GM12878 (cell line): Measurements from ENCODE around the gene NACAD. TPM values are rescaled to one million over a fixed set of nuclear protein-coding genes. Genes with fewer than 3 reads are reported as not detected.

Experiments used
- ATF3 ChIP-seq: IDR thresholded peaks from 2 replicates; pipeline ENCODE4 v1.6.1; 2011; ENCODE audit warnings: low read depth, mild to moderate bottlenecking, low read length, moderate library complexity, borderline replicate concordance; ENCODE audit errors: extremely low read depth
- CEBPB ChIP-seq, 2 experiments: fragments of 150-350 bp in 1 of 2; IDR thresholded peaks; 2 replicates each; pipeline ENCODE4 v1.6.1; 2012 to 2014; ENCODE audit warnings: low read depth in 2 of 2, low read length in 2 of 2, borderline replicate concordance in 1 of 2, inconsistent platforms in 1 of 2
- E2F8 ChIP-seq: fragments of 450-650 bp; IDR thresholded peaks from 2 replicates; pipeline ENCODE4 v1.6.1; 2018; ENCODE audit warnings: mild to moderate bottlenecking, low read depth, moderate library complexity; ENCODE audit not compliant: partially characterized antibody
- IKZF2 ChIP-seq, 2 experiments: fragments of 450-650 bp; IDR thresholded peaks; 2 replicates each; pipeline ENCODE4 v1.6.1; 2017; ENCODE audit warnings: mild to moderate bottlenecking in 2 of 2, moderate library complexity in 2 of 2
- NBN ChIP-seq: fragments of 450-650 bp; IDR thresholded peaks from 2 replicates; pipeline ENCODE4 v1.6.1; 2016
- NFXL1 ChIP-seq: fragments of 450-650 bp; IDR thresholded peaks from 2 replicates; pipeline ENCODE4 v1.6.1; 2017; ENCODE audit warnings: antibody characterized with exemption, mild to moderate bottlenecking, borderline replicate concordance
- NFYA ChIP-seq: IDR thresholded peaks from 2 replicates; pipeline ENCODE4 v1.6.1; 2011; ENCODE audit warnings: low read depth, mild to moderate bottlenecking, low read length, improper control_type of control experiment, borderline replicate concordance
- NR2C1 ChIP-seq: fragments of 450-650 bp; IDR thresholded peaks from 2 replicates; pipeline ENCODE4 v1.6.1; 2017; ENCODE audit warnings: antibody characterized with exemption, mild to moderate bottlenecking, moderate library complexity
- SREBF2 ChIP-seq: IDR thresholded peaks from 2 replicates; pipeline ENCODE4 v1.6.1; 2012; ENCODE audit warnings: mild to moderate bottlenecking, low read length
- TCF12 ChIP-seq: IDR thresholded peaks from 2 replicates; pipeline ENCODE4 v1.6.1; 2011; ENCODE audit warnings: low read depth, mild to moderate bottlenecking, low read length
- YBX1 ChIP-seq: fragments of 450-650 bp; IDR thresholded peaks from 2 replicates; pipeline ENCODE4 v1.6.1; 2016; ENCODE audit warnings: antibody characterized with exemption
- ZBED1 ChIP-seq: IDR thresholded peaks from 2 replicates; pipeline ENCODE4 v1.6.1; 2016; ENCODE audit warnings: borderline replicate concordance
- ZBTB33 ChIP-seq: fragments of 450-650 bp; IDR thresholded peaks from 2 replicates; pipeline ENCODE4 v1.6.1; 2017; ENCODE audit warnings: mild to moderate bottlenecking
- ZNF217 ChIP-seq: fragments of 450-650 bp; IDR thresholded peaks from 2 replicates; pipeline ENCODE4 v1.6.1; 2017; ENCODE audit warnings: antibody characterized with exemption, mild to moderate bottlenecking
- ZNF274 ChIP-seq: IDR thresholded peaks from one replicate; pipeline ENCODE4 v1.8.0; 2011; ENCODE audit not compliant: insufficient read length, insufficient read depth
- ZSCAN29 ChIP-seq: fragments of 450-650 bp; IDR thresholded peaks from 2 replicates; pipeline ENCODE4 v1.6.1; 2017; ENCODE audit warnings: mild to moderate bottlenecking, moderate library complexity
- polyA plus RNA-seq, 11 experiments: library from polyadenylated mRNA; depleted of rRNA in 4 of 11; unstranded in 6 of 11; stranded (reverse) in 5 of 11; fragments of >200 nt; fragmentation: Nextera tagmentation in 4 of 11; fragmentation: Illumina TruSeq in 1 of 11; extraction: Ambion mirVana in 4 of 11; extraction: Trizol in 1 of 11; gene quantifications; 1 replicate in 1 of 11; 2 replicates in 10 of 11; pipeline versions ENCODE4 v1.2.1 to v1.2.3, GENCODE V29; 2011 to 2016; ENCODE audit warnings: inconsistent platforms in 2 of 11, missing spikeins in 2 of 11, low read depth in 1 of 11
- total RNA-seq, 4 experiments: library from RNA; depleted of rRNA in 3 of 4; stranded (reverse); fragments of >200 nt in 3 of 4; fragmentation: Illumina TruSeq in 1 of 4; extraction: Trizol in 1 of 4; gene quantifications; 2 replicates each; pipeline versions ENCODE4 v1.2.1 to v1.2.3, GENCODE V29; 2013 to 2021

NACAD gene
- total and polyA plus RNA-seq, 10 of the 15 experiments (the other 5 are each of a cell fraction or from before 2014, with no cell fraction given): not detected

DNA sequence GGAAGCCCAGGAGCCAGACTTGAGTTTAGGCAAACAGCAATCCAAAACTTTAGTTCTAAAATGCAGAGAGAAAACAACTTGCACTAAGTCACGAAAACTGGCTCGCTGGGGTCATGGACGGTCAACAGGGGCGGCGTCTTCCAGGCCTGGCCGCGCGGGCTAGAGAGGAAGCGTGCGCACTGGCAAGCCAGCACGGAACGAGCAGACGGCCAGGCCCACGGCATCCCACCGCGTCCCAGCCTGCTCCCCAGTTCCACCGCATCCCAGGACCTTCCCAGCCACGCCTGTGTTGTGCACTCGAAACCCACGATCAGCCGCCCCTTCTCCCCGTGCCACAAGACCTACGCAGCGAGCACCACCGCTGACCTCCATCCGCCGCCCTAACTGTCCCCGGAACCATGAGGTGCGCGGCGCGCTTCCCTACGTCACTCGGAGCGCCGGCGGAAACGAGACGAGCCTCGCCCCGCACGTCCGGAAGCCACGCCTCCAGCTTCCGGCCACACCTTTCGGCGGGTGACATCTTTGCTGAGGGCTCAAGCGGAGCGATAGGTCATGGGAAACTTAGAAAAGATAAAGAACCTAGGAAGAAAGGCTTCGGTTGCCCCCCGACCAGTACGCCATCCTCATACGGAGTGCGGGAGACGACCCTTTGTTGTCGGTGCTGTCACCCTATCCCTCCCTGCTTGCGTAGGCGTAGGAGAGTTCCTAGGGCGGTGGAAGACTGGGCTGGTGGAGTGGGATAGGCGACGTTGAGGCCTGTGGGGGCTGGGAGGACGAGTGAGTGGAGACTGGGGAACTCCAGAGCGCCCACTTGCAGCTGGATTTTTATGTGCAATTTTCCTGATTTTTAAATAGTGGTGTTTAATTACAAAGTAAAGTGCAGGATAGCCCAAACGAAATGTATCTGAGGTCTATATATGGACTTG, 22.8 kb upstream of the NACAD start, which contains the start of gene TBRG4 (continued):
- no peak for TF ChIP-seq CEBPB (IDR thresholded peaks at IDR 0.05; ENCODE audit: borderline replicate concordance in 1 of 2, low read depth in 2 of 2, low read length in 2 of 2)
- peak; percentile 60 to 77 for TF ChIP-seq IKZF2 (IDR thresholded peaks at IDR 0.05)
- no peak for TF ChIP-seq ZBTB33
- no peak for TF ChIP-seq ZNF274
- TF ChIP-seq NBN: peak; percentile 95
- no peak for TF ChIP-seq ZNF217
- no peak for TF ChIP-seq NFYA
- peak; percentile 71; the same call in 1 of the 2 replicates for TF ChIP-seq ZSCAN29
- peak; percentile 69 for TF ChIP-seq NR2C1
- TF ChIP-seq ATF3: peak; percentile 88; the same call in 1 of the 2 replicates
- 0 out of 2 replicates have a peak, but pooled peaks have one; percentile 32 for TF ChIP-seq SREBF2
- no peak for TF ChIP-seq ZBED1
- TF ChIP-seq TCF12: no peak
- TF ChIP-seq E2F8: peak; percentile 43
- no peak for TF ChIP-seq NFXL1
- no peak for TF ChIP-seq YBX1
